LNCAP (cell line): ENCODE results near the gene CRHR1.

Experiments
- CTCF ChIP-seq: fragments of 450-650 bp; IDR thresholded peaks from 2 replicates; pipeline ENCODE4 v1.5.1; 2017; ENCODE audit warnings: mild to moderate bottlenecking

The CRHR1 gene

GRCh38 chr17:45792437-45792836 lies 8.3 kb downstream of the CRHR1 start:
- no peak for TF ChIP-seq CTCF

- no peak for TF ChIP-seq CTCF
These were observed 9.1 kb downstream of the CRHR1 start for GRCh38 chr17:45792995-45793755.

- no peak for TF ChIP-seq CTCF
These were observed 9.9 kb downstream of the CRHR1 start for GRCh38 chr17:45793999-45794540.

- no peak for TF ChIP-seq CTCF
These were observed 10.7 kb downstream of the CRHR1 start for GRCh38 chr17:45794840-45795239.

- no peak for TF ChIP-seq CTCF
These were observed 16.7 kb downstream of the CRHR1 start for GRCh38 chr17:45800816-45801215.

- TF ChIP-seq CTCF: no peak
These were observed 17.3 kb downstream of the CRHR1 start for GRCh38 chr17:45801421-45801820.

- TF ChIP-seq CTCF: no peak
These were observed 24.7 kb downstream of the CRHR1 start for GRCh38 chr17:45808845-45809244.
